K562 (cell line): ENCODE measurements around the gene BCAS4. TPM values are rescaled to one million over a fixed set of nuclear protein-coding genes. Genes with fewer than 3 reads are reported as not detected.

Experiments used
- ATAC-seq: fragments of 200-7000 bp; cut with Tn5 transposase; 3 replicates; pipeline ENCODE4 v1.9.1; 2020; ENCODE audit warnings: moderate library complexity
- BruUV-seq: library from RNA; stranded (reverse); fragments of 400-500 nt; replicated peaks from 2 replicates; lab custom pipeline; 2021; lab: Mats Ljungman, UMichigan
- CTCF ChIA-PET: fragments of 300-600 bp; formaldehyde crosslinking; extraction: SDS; loops from one replicate; lab custom pipeline; 2021; ENCODE audit warnings: low intra/inter-chr PET ratio; lab: Yijun Ruan, JAX
- POLR2A ChIA-PET: fragments of 300-600, 350-650 bp; sonication (Branson Sonifier 250); formaldehyde crosslinking; extraction: SDS; loops from one replicate; lab custom pipeline; 2021; ENCODE audit warnings: antibody characterized with exemption, inconsistent platforms; lab: Yijun Ruan, JAX
- DNase-seq, 4 experiments: peaks; one replicate each; pipeline versions ENCODE4 v3.0.0 to v3.0.0-alpha.2; 2011 to 2018; ENCODE audit warnings: low spot score in 3 of 4, mixed read lengths in 3 of 4; ENCODE audit errors: extremely low read depth in 1 of 4
- FAIRE-seq: peaks from 2 replicates; lab custom pipeline; 2011; peaks lifted over from hg19 to GRCh38; lab: Jason Lieb, UNC
- H2AFZ ChIP-seq: 2 replicates; pipeline ENCODE4 v1.6.0; 2011; ENCODE audit warnings: low read depth, low read length, control low read depth, inconsistent platforms
- H3K27ac ChIP-seq: fragments of 200-600 bp; 3 replicates; pipeline ENCODE4 v1.8.0; 2011; ENCODE audit warnings: low read depth, mild to moderate bottlenecking, control low read depth, inconsistent platforms, low read length, moderate library complexity, mixed read lengths; ENCODE audit errors: extremely low read depth
- H3K27me3 ChIP-seq, 2 experiments: fragments of 300-600 bp in 1 of 2; 2 replicates in 1 of 2; 3 replicates in 1 of 2; pipeline versions ENCODE4 v1.6.0 to v1.8.0; 2011; ENCODE audit warnings: inconsistent platforms in 2 of 2, low read length in 2 of 2, mild to moderate bottlenecking in 1 of 2, mixed read lengths in 1 of 2, moderate library complexity in 1 of 2; ENCODE audit not compliant: control insufficient read depth in 2 of 2, insufficient read depth in 2 of 2
- H3K36me3 ChIP-seq: fragments of 300-600 bp; 3 replicates; pipeline ENCODE4 v1.8.0; 2011; ENCODE audit warnings: mild to moderate bottlenecking, low read length, inconsistent platforms; ENCODE audit not compliant: control insufficient read depth, insufficient read depth
- H3K4me1 ChIP-seq, 2 experiments: fragments of 200-600 bp in 1 of 2; replicated peaks in 1 of 2; 2 replicates in 1 of 2; 3 replicates in 1 of 2; pipeline versions ENCODE4 v1.5.1 to v1.8.0; 2011; ENCODE audit warnings: inconsistent platforms in 2 of 2, low read length in 2 of 2, mild to moderate bottlenecking in 1 of 2, mixed read lengths in 1 of 2, moderate library complexity in 1 of 2; ENCODE audit not compliant: control insufficient read depth in 2 of 2, insufficient read depth in 2 of 2
- H3K4me2 ChIP-seq: 2 replicates; pipeline ENCODE4 v1.6.1; 2011; ENCODE audit warnings: low read length, control low read depth, inconsistent platforms, mixed read lengths; ENCODE audit not compliant: insufficient read depth
- H3K4me3 ChIP-seq: fragments of 200-600 bp; sonication (generic), shearing (Covaris generic); 2 replicates; pipeline ENCODE4 v1.5.1; 2016; ENCODE audit warnings: control low read depth, inconsistent platforms
- H3K79me2 ChIP-seq: fragments of 200-600 bp; 3 replicates; pipeline ENCODE4 v1.8.0; 2011; ENCODE audit warnings: low read length, inconsistent platforms; ENCODE audit not compliant: control insufficient read depth, insufficient read depth
- H3K9ac ChIP-seq, 2 experiments: 2 replicates each; pipeline versions ENCODE4 v1.6.0 to v1.6.1; 2011; ENCODE audit warnings: low read depth in 2 of 2, low read length in 2 of 2, control low read depth in 1 of 2, inconsistent platforms in 1 of 2, mild to moderate bottlenecking in 1 of 2, mixed read lengths in 1 of 2; ENCODE audit not compliant: insufficient read depth in 1 of 2
- H3K9me1 ChIP-seq: one replicate; pipeline ENCODE4 v1.6.0; 2011; ENCODE audit warnings: inconsistent platforms, mild to moderate bottlenecking, low read length, moderate library complexity; ENCODE audit not compliant: control insufficient read depth, insufficient read depth
- H3K9me3 ChIP-seq: replicated peaks from 2 replicates; pipeline ENCODE4 v1.5.1; 2011; ENCODE audit warnings: low read depth, low read length, inconsistent platforms; ENCODE audit not compliant: control insufficient read depth, insufficient read depth
- H4K20me1 ChIP-seq: replicated peaks from 2 replicates; pipeline ENCODE4 v1.6.1; 2011; ENCODE audit warnings: low read length, inconsistent platforms, mixed read lengths; ENCODE audit not compliant: control insufficient read depth, insufficient read depth
- ADNP ChIP-seq: fragments of 200-800 bp; sonication (Bioruptor generic); IDR thresholded peaks from 2 replicates; pipeline ENCODE4 v1.6.1; 2016; ENCODE audit warnings: missing genetic modification characterization, missing compliant biosample characterization
- CBFA2T2 ChIP-seq: fragments of 450-650 bp; conservative IDR thresholded peaks from 2 replicates; pipeline ENCODE4 v1.6.1; 2017; ENCODE audit warnings: mild to moderate bottlenecking
- ERF ChIP-seq: fragments of 450-650 bp; formaldehyde crosslinking; IDR thresholded peaks from 2 replicates; pipeline ENCODE4 v1.4.0; 2020; ENCODE audit warnings: mild to moderate bottlenecking, mixed read lengths
- NR2C1 ChIP-seq, 2 experiments: fragments of 450-650 bp; IDR thresholded peaks; 2 replicates each; pipeline ENCODE4 v1.6.1; 2017; ENCODE audit warnings: mild to moderate bottlenecking in 2 of 2, antibody characterized with exemption in 1 of 2, inconsistent platforms in 1 of 2, missing compliant biosample characterization in 1 of 2, missing genetic modification characterization in 1 of 2
- PCBP1 ChIP-seq: fragments of 200-400 bp; formaldehyde crosslinking; IDR thresholded peaks from 2 replicates; pipeline ENCODE4 v1.6.1; 2018; ENCODE audit warnings: mild to moderate bottlenecking, low read depth, low read length; ENCODE audit not compliant: poor library complexity, severe bottlenecking
- SMARCB1 ChIP-seq: IDR thresholded peaks from 2 replicates; pipeline ENCODE4 v1.6.1; 2011; ENCODE audit warnings: improper control_type of control experiment, low read depth; ENCODE audit not compliant: insufficient read length
- ZNF133 ChIP-seq: fragments of 250-450 bp; sonication (Bioruptor Pico); IDR thresholded peaks from 2 replicates; pipeline ENCODE4 v1.4.0; 2020; ENCODE audit warnings: mild to moderate bottlenecking
- ZNF274 ChIP-seq: IDR thresholded peaks from 2 replicates; pipeline ENCODE4 v1.6.1; 2011; ENCODE audit warnings: low read depth, mild to moderate bottlenecking, low read length, moderate library complexity, borderline replicate concordance
- ZSCAN32 ChIP-seq: fragments of 450-650 bp; formaldehyde crosslinking; IDR thresholded peaks from 2 replicates; pipeline ENCODE4 v1.4.0; 2020; ENCODE audit warnings: mild to moderate bottlenecking, moderate library complexity
- WGBS: fragments of 100-300 bp; shearing (Covaris generic); methylation state at CpG from one replicate; pipeline ENCODE4 v1.1.6; 2016; ENCODE audit warnings: low coverage, mixed read lengths; ENCODE audit not compliant: insufficient coverage; ENCODE audit errors: missing lambda C conversion rate; 5-methylcytosine and 5-hydroxymethylcytosine counted together
- in situ Hi-C: fragments of 300-500 bp; cut with MboI; formaldehyde crosslinking; loops from 4 replicates; pipeline ENCODE4 v1.15.0; 2018; ENCODE audit warnings: inconsistent platforms, mixed read lengths
- intact Hi-C: fragments of 100-400 bp; cut with micrococcal nuclease; formaldehyde crosslinking; loops from 2 replicates; pipeline ENCODE4 v1.14.2; 2022
- polyA plus RNA-seq, 8 experiments: library from polyadenylated mRNA; depleted of rRNA in 4 of 8; stranded (reverse) in 5 of 8; unstranded in 3 of 8; fragments of >200 nt; fragmentation: Nextera tagmentation in 2 of 8; fragmentation: Illumina TruSeq in 1 of 8; extraction: Ambion mirVana in 2 of 8; extraction: Trizol in 1 of 8; gene quantifications; 2 replicates each; pipeline versions ENCODE4 v1.2.1 to v1.2.3, GENCODE V29; 2011 to 2014; ENCODE audit warnings: inconsistent platforms in 1 of 8, missing spikeins in 1 of 8
- total RNA-seq, 7 experiments: library from RNA; depleted of rRNA in 6 of 7; stranded (reverse); fragments of >200 nt in 6 of 7; fragmentation: Illumina TruSeq in 2 of 7; extraction: Trizol in 2 of 7; gene quantifications; 2 replicates each; pipeline versions ENCODE4 v1.2.1 to v1.2.3, GENCODE V29; 2011 to 2021; ENCODE audit warnings: low replicate concordance in 1 of 7
- TF ChIP-seq, protein P1 (sequence below): fragments of 250-450 bp; sonication (Bioruptor Pico); IDR thresholded peaks from 2 replicates; pipeline ENCODE4 v1.6.1; 2021; ENCODE audit warnings: mild to moderate bottlenecking
- TF ChIP-seq, protein P2 (sequence below): fragments of 200-400 bp; formaldehyde crosslinking; IDR thresholded peaks from 2 replicates; pipeline ENCODE4 v1.6.1; 2017; ENCODE audit warnings: mild to moderate bottlenecking, low read depth, low read length, moderate library complexity
- TF ChIP-seq, protein P3 (sequence below): fragments of 150-350 bp; conservative IDR thresholded peaks from 2 replicates; pipeline ENCODE4 v1.6.1; 2014; ENCODE audit warnings: low read length

The BCAS4 gene
- total and polyA plus RNA-seq, 9 of the 15 experiments (the other 6 are each of a cell fraction or from before 2014, with no cell fraction given): 0.15 to 2.3 (median 0.47) TPM

DNA sequence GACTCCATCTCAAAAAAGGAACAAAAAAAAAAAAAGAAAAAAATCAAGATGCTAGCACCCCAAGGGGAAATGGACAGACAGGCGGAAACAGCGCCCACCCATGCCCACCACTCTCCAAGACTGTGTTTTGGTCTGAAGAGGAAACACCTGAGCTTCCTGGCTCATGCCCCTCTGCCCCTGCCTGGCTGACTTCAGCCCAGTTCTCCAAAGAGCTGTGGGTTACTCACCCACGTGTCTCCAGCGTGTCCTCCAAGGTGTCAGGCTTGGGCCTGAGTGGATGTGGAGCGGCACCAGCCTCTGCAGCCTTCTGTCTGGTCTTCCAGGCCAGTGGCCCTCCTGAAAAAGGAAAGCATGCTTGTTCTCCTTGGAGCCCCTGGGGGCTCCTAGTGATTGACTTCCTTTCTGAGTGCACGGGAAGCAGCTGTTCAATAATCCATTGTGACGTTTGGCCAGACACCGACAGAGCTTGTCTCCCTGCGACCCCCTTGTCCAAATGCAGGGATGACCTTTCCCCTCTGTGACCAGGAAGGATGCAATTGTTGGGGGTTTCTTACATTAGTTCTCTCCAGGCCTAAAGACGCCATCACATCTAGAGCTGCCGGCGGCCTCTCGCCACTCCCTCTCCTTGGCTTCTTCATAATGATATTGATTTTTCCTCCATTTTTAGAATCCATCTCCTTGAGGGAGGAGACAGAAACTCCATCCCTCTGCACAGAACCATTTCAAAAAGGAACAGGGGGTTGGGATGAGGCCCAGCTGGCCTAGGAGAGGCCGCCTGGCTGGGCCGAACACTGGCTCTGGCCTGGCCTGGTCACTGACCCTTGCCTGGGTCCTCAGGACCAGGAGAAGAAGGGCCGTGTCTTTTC is 77.9 kb downstream of the BCAS4 start:
- H3K79me2 ChIP-seq: no peaks in the 10 kb centered on the region

More for the DNA sequence above, 77.9 kb downstream of the BCAS4 start:
- H3K4me2 ChIP-seq: no peak overlapping the region
- H3K27me3 ChIP-seq: no peaks in the 10 kb centered on the region
- H3K36me3 ChIP-seq: no peaks in the 10 kb centered on the region
- ChIA-PET CTCF (no interaction called here), POLR2A (interaction anchor here (0.8 to 1.5 kb wide), 3 partner anchors 8 to 31 kb away, joined by 3 read pairs; no protein-coding TSS in a partner anchor)
- no peaks in the 10 kb centered on the region for H3K9me3 ChIP-seq
- no peak overlapping the region for H3K4me3 ChIP-seq
- ATAC-seq (no peak), DNase-seq (no peak), FAIRE-seq (no peak)
- 0 out of 2 replicates have a peak, but pooled peaks cover 4% of the 10 kb centered on the region for H4K20me1 ChIP-seq
- in situ Hi-C loops (no loop called here), intact Hi-C loops (no loop called here)
- no TSS peak for BruUV-seq
- H2AFZ ChIP-seq: no peak overlapping the region
- TF ChIP-seq, protein P1, sequence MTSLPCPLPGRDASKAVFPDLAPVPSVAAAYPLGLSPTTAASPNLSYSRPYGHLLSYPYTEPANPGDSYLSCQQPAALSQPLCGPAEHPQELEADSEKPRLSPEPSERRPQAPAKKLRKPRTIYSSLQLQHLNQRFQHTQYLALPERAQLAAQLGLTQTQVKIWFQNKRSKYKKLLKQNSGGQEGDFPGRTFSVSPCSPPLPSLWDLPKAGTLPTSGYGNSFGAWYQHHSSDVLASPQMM: no peak
- TF ChIP-seq NR2C1 (IDR thresholded peaks at IDR 0.05): no peak
- TF ChIP-seq NR2C1 (tag; IDR thresholded peaks at IDR 0.05): no peak
- TF ChIP-seq, protein P2, sequence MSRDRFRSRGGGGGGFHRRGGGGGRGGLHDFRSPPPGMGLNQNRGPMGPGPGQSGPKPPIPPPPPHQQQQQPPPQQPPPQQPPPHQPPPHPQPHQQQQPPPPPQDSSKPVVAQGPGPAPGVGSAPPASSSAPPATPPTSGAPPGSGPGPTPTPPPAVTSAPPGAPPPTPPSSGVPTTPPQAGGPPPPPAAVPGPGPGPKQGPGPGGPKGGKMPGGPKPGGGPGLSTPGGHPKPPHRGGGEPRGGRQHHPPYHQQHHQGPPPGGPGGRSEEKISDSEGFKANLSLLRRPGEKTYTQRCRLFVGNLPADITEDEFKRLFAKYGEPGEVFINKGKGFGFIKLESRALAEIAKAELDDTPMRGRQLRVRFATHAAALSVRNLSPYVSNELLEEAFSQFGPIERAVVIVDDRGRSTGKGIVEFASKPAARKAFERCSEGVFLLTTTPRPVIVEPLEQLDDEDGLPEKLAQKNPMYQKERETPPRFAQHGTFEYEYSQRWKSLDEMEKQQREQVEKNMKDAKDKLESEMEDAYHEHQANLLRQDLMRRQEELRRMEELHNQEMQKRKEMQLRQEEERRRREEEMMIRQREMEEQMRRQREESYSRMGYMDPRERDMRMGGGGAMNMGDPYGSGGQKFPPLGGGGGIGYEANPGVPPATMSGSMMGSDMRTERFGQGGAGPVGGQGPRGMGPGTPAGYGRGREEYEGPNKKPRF: no peak
- TF ChIP-seq ERF (CRISPR knock-in tag): no peak
- TF ChIP-seq ZNF133 (CRISPR knock-in tag): no peak
- TF ChIP-seq ZNF274: no peak
- TF ChIP-seq PCBP1: no peak
- TF ChIP-seq ZSCAN32 (CRISPR knock-in tag): no peak
- no peak for TF ChIP-seq SMARCB1
- TF ChIP-seq ADNP (tag): no peak
- TF ChIP-seq, protein P3, sequence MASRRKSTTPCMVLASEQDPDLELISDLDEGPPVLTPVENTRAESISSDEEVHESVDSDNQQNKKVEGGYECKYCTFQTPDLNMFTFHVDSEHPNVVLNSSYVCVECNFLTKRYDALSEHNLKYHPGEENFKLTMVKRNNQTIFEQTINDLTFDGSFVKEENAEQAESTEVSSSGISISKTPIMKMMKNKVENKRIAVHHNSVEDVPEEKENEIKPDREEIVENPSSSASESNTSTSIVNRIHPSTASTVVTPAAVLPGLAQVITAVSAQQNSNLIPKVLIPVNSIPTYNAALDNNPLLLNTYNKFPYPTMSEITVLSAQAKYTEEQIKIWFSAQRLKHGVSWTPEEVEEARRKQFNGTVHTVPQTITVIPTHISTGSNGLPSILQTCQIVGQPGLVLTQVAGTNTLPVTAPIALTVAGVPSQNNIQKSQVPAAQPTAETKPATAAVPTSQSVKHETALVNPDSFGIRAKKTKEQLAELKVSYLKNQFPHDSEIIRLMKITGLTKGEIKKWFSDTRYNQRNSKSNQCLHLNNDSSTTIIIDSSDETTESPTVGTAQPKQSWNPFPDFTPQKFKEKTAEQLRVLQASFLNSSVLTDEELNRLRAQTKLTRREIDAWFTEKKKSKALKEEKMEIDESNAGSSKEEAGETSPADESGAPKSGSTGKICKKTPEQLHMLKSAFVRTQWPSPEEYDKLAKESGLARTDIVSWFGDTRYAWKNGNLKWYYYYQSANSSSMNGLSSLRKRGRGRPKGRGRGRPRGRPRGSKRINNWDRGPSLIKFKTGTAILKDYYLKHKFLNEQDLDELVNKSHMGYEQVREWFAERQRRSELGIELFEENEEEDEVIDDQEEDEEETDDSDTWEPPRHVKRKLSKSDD: no peak
- TF ChIP-seq CBFA2T2: no peak
- peaks cover 0 to 16% of the 10 kb centered on the region in 2 experiments; a peak in 2 of 5 replicates for H3K4me1 ChIP-seq
- 50% methylated on average over 12 of the region's 16 CpGs for WGBS
- peak overlapping the region in 1 of 2 experiments; percentile 45; a peak in 1 of 4 replicates for H3K9ac ChIP-seq
- H3K9me1 ChIP-seq: no peaks in the 10 kb centered on the region
- H3K27ac ChIP-seq: no peak overlapping the region
